ENCODE measurements around the gene EPB41. TPM values are rescaled to one million over a fixed set of nuclear protein-coding genes. Genes with fewer than 3 reads are reported as not detected.
A peak's percentile ranks its signal among the peaks of the same experiment; 100 is the strongest.

The EPB41 gene
- total and polyA plus RNA-seq, 9 of the 15 experiments (the other 6 are each of a cell fraction or from before 2014, with no cell fraction given) = 3.7 to 213 (median 141) TPM

- TF ChIP-seq CLOCK (CRISPR knock-in tag; IDR thresholded peaks at IDR 0.05; ENCODE audit: borderline replicate concordance) = no peak
- TF ChIP-seq SMAD3 (CRISPR knock-in tag; conservative IDR thresholded peaks at IDR 0.05) = no peak
- no peak for TF ChIP-seq E2F8 (IDR thresholded peaks at IDR 0.05; ENCODE audit: low read depth, partially characterized antibody)
- no peak for TF ChIP-seq MTA3 (IDR thresholded peaks at IDR 0.05; ENCODE audit: borderline replicate concordance)
- TF ChIP-seq, protein P1, sequence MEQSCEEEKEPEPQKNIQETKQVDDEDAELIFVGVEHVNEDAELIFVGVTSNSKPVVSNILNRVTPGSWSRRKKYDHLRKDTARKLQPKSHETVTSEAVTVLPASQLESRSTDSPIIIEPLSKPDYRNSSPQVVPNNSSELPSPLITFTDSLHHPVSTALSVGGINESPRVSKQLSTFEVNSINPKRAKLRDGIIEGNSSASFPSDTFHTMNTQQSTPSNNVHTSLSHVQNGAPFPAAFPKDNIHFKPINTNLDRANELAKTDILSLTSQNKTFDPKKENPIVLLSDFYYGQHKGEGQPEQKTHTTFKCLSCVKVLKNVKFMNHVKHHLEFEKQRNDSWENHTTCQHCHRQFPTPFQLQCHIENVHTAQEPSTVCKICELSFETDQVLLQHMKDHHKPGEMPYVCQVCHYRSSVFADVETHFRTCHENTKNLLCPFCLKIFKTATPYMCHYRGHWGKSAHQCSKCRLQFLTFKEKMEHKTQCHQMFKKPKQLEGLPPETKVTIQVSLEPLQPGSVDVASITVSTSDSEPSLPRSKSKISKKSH (CRISPR knock-in tag; IDR thresholded peaks at IDR 0.05) = no peak
- TF ChIP-seq, protein P2, sequence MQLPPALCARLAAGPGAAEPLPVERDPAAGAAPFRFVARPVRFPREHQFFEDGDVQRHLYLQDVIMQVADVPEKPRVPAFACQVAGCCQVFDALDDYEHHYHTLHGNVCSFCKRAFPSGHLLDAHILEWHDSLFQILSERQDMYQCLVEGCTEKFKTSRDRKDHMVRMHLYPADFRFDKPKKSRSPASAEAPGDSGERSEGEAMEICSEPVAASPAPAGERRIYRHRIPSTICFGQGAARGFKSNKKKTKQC (CRISPR knock-in tag; IDR thresholded peaks at IDR 0.05) = no peak
- no peak for TF ChIP-seq CAMTA2 (CRISPR knock-in tag; conservative IDR thresholded peaks at IDR 0.05)
- peak; percentile 92 for TF ChIP-seq RBBP5 (IDR thresholded peaks at IDR 0.05; ENCODE audit: borderline replicate concordance, insufficient read depth, low read length, poor library complexity, severe bottlenecking)
- no peak for TF ChIP-seq RBM25 (IDR thresholded peaks at IDR 0.05; ENCODE audit: low read depth, low read length, severe bottlenecking)
- TF ChIP-seq, protein P3, sequence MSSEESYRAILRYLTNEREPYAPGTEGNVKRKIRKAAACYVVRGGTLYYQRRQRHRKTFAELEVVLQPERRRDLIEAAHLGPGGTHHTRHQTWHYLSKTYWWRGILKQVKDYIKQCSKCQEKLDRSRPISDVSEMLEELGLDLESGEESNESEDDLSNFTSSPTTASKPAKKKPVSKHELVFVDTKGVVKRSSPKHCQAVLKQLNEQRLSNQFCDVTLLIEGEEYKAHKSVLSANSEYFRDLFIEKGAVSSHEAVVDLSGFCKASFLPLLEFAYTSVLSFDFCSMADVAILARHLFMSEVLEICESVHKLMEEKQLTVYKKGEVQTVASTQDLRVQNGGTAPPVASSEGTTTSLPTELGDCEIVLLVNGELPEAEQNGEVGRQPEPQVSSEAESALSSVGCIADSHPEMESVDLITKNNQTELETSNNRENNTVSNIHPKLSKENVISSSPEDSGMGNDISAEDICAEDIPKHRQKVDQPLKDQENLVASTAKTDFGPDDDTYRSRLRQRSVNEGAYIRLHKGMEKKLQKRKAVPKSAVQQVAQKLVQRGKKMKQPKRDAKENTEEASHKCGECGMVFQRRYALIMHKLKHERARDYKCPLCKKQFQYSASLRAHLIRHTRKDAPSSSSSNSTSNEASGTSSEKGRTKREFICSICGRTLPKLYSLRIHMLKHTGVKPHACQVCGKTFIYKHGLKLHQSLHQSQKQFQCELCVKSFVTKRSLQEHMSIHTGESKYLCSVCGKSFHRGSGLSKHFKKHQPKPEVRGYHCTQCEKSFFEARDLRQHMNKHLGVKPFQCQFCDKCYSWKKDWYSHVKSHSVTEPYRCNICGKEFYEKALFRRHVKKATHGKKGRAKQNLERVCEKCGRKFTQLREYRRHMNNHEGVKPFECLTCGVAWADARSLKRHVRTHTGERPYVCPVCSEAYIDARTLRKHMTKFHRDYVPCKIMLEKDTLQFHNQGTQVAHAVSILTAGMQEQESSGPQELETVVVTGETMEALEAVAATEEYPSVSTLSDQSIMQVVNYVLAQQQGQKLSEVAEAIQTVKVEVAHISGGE (CRISPR knock-in tag; IDR thresholded peaks at IDR 0.05) = 0 out of 6 replicates have a peak, but pooled peaks of 1 of the 3 experiments have one; percentile 7
- no peak for TF ChIP-seq HOMEZ (CRISPR knock-in tag; IDR thresholded peaks at IDR 0.05)
Observed at GRCh38 chr1:28915031-28915895, 894 bp downstream of the EPB41 start (continued).
